GM19397 (cell line): ENCODE measurements around the gene BCAR1.
"Not testable (repeated sequence)": the region's sequence is repeated elsewhere in the genome, so short reads cannot be mapped to it uniquely, and the experiment has no call there.

Experiments used
- ATAC-seq: cut with Tn5 transposase; IDR thresholded peaks from one replicate; pipeline ENCODE4 v1.9.1; 2021; ENCODE audit warnings: mild to moderate bottlenecking, moderate library complexity; ENCODE audit not compliant: unreplicated experiment

Gene BCAR1

GRCh38 chr16:75251280-75252048 is at the start of gene BCAR1:
BCAR1 (minus strand) TSS chr16:75251624; CDS start chr16:75251482, 142 bp downstream.
- ATAC-seq, result peak; percentile 85

GRCh38 chr16:75298267-75298666 is 46.8 kb upstream of the BCAR1 start:
- no peak for ATAC-seq

GRCh38 chr16:75296606-75297005 is 45.2 kb upstream of the BCAR1 start:
- ATAC-seq, result no peak

GRCh38 chr16:75294773-75295459 is 43.5 kb upstream of the BCAR1 start:
- no peak for ATAC-seq

- no peak for ATAC-seq
Measured at GRCh38 chr16:75293772-75294171, 42.3 kb upstream of the BCAR1 start.

- ATAC-seq, result no peak
Measured at GRCh38 chr16:75293173-75293572, 41.7 kb upstream of the BCAR1 start.

- ATAC-seq, result no peak
Measured at GRCh38 chr16:75292691-75293090, 41.3 kb upstream of the BCAR1 start.

- ATAC-seq, result no peak
Measured at GRCh38 chr16:75289189-75289588, 37.8 kb upstream of the BCAR1 start.

GRCh38 chr16:75288596-75289120 is 37.2 kb upstream of the BCAR1 start:
- ATAC-seq, result no peak

- no peak for ATAC-seq
Measured at GRCh38 chr16:75288181-75288580, 36.8 kb upstream of the BCAR1 start.

GRCh38 chr16:75287708-75288107 is 36.3 kb upstream of the BCAR1 start:
- no peak for ATAC-seq

GRCh38 chr16:75286389-75286788 is 35.0 kb upstream of the BCAR1 start:
- ATAC-seq, result no peak

- no peak for ATAC-seq
Measured at GRCh38 chr16:75282466-75283281, 31.2 kb upstream of the BCAR1 start.

- ATAC-seq, result no peak
Measured at GRCh38 chr16:75281826-75282225, 30.4 kb upstream of the BCAR1 start.

GRCh38 chr16:75281009-75281408 is 29.6 kb upstream of the BCAR1 start:
- ATAC-seq, result not testable (repeated sequence)

- no peak for ATAC-seq
Measured at GRCh38 chr16:75280331-75280804, 28.9 kb upstream of the BCAR1 start.

GRCh38 chr16:75279305-75279704 is 27.9 kb upstream of the BCAR1 start:
- ATAC-seq, result no peak

- ATAC-seq, result no peak
Measured at GRCh38 chr16:75273054-75273925, 21.9 kb upstream of the BCAR1 start.

- ATAC-seq, result not testable (repeated sequence)
Measured at GRCh38 chr16:75272629-75273028, 21.2 kb upstream of the BCAR1 start.

GRCh38 chr16:75272097-75272551 is 20.7 kb upstream of the BCAR1 start:
- no peak for ATAC-seq
